ENCODE measurements around the gene ANGPTL2. TPM values are rescaled to one million over a fixed set of nuclear protein-coding genes. Genes with fewer than 3 reads are reported as not detected.

Gene ANGPTL2
- total RNA-seq, 1 donor from 2014 or later = 4.9 TPM

DNA sequence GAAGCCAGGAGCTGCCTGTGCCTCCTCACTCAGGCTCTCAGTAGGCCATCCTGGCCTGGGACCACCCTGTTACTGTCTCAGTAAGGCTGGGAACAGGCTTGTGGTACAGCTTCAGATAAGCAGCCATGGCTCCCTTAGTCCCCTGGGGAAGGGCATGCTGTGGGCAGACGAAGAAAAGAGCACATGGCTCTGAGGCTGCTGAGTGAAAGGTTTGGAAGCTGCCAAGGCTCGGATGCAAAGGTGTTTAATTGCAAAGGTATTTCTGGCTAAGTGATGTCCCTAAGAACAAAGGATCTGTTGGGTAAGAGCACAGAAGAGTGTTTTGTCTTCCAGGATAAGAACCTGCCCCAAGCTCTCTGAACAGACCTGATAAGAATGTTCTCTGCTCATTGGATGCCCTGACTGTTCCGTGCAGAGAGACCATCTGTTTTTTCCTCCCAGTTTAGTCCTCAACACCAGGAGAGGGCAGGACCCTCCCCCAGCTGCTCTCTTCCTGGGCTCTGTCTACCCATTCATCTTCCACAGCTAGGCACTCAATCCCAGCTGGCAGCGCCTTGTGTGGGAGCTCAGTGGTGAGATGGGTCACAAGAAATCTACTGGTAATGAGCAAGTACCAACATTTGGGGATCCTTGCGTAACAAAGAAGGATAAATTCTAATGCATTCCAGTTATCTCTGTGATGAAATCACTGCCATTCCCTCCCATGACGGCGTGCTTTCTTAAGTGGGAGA lies 17.7 kb downstream of the ANGPTL2 start:
- DNase-seq (ENCODE audit: low read depth) = no peak
- no peaks in the 10 kb centered on the region for H3K27me3 ChIP-seq (ENCODE audit: control insufficient read depth, insufficient read depth, low read length)
- TF ChIP-seq, protein P1, sequence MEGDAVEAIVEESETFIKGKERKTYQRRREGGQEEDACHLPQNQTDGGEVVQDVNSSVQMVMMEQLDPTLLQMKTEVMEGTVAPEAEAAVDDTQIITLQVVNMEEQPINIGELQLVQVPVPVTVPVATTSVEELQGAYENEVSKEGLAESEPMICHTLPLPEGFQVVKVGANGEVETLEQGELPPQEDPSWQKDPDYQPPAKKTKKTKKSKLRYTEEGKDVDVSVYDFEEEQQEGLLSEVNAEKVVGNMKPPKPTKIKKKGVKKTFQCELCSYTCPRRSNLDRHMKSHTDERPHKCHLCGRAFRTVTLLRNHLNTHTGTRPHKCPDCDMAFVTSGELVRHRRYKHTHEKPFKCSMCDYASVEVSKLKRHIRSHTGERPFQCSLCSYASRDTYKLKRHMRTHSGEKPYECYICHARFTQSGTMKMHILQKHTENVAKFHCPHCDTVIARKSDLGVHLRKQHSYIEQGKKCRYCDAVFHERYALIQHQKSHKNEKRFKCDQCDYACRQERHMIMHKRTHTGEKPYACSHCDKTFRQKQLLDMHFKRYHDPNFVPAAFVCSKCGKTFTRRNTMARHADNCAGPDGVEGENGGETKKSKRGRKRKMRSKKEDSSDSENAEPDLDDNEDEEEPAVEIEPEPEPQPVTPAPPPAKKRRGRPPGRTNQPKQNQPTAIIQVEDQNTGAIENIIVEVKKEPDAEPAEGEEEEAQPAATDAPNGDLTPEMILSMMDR (IDR thresholded peaks at IDR 0.05; ENCODE audit: insufficient read depth, low read length, poor library complexity, severe bottlenecking) = no peak
- H3K36me3 ChIP-seq (ENCODE audit: control insufficient read depth, insufficient read depth, low read length) = peaks cover 2% of the 10 kb centered on the region
- no peak overlapping the region for H3K4me3 ChIP-seq (ENCODE audit: low read depth, low read length)

- TF ChIP-seq, protein P1 (IDR thresholded peaks at IDR 0.05; ENCODE audit: insufficient read depth, low read length, poor library complexity, severe bottlenecking) = no peak
- Histone ChIP-seq H3K4me3 (ENCODE audit: low read depth, low read length) (no peak overlapping the region), H3K36me3 (ENCODE audit: control insufficient read depth, insufficient read depth, low read length) (peaks cover 2% of the 10 kb centered on the region), H3K27me3 (ENCODE audit: control insufficient read depth, insufficient read depth, low read length) (no peaks in the 10 kb centered on the region)
- DNase-seq (ENCODE audit: low read depth) = no peak
Observed at GRCh38 chr9:127102788-127103187, 19.6 kb downstream of the ANGPTL2 start.

DNA sequence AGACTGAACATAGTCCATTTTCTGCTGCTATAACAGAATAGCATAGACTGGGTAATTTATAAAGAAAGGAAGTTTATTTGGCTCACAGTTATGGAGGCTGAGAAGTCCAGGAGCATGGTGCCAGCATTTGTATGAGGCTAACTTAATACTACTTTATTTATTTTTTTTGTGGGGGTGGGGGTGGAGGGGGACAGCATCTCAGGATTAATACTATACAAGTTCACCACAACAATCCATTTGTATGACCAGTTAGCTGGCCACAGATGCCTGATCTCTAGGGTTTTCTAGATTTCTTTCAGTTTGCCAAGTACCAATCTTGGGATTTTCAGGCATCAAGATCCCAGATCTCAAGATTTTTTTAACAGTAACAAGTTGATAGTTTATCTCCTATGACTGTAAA lies 20.3 kb downstream of the ANGPTL2 start:
- no peaks in the 10 kb centered on the region for H3K27me3 ChIP-seq (ENCODE audit: control insufficient read depth, insufficient read depth, low read length)
- H3K4me3 ChIP-seq (ENCODE audit: low read depth, low read length) = no peak overlapping the region
- TF ChIP-seq, protein P1 (IDR thresholded peaks at IDR 0.05; ENCODE audit: insufficient read depth, low read length, poor library complexity, severe bottlenecking) = no peak
- no peaks in the 10 kb centered on the region for H3K36me3 ChIP-seq (ENCODE audit: control insufficient read depth, insufficient read depth, low read length)
- no peak for DNase-seq (ENCODE audit: low read depth)

DNA sequence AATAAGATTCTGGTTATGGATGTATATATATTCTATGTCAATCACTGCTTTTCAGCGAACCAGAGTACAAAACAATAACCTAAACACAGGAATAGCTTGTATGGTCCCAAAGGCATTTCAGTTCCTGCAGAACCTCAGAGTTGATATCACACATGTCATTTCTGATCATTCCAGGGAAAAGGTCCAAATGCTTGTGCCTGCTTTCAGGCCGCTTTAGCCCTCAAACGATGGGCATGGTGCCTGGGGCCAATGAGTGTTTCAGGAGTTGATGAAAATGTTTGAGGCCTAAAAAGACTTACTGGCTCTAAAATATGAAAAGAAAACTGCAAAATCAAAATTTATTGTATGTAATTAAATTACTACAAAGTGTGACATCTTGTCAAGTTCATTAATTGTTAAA lies 22.8 kb downstream of the ANGPTL2 start:
- TF ChIP-seq, protein P1 (IDR thresholded peaks at IDR 0.05; ENCODE audit: insufficient read depth, low read length, poor library complexity, severe bottlenecking) = no peak
- H3K27me3 ChIP-seq (ENCODE audit: control insufficient read depth, insufficient read depth, low read length) = no peaks in the 10 kb centered on the region
- DNase-seq (ENCODE audit: low read depth) = no peak
- H3K36me3 ChIP-seq (ENCODE audit: control insufficient read depth, insufficient read depth, low read length) = no peaks in the 10 kb centered on the region
- no peak overlapping the region for H3K4me3 ChIP-seq (ENCODE audit: low read depth, low read length)

GRCh38 chr9:127098916-127099553 lies 23.4 kb downstream of the ANGPTL2 start:
- Histone ChIP-seq H3K36me3 (ENCODE audit: control insufficient read depth, insufficient read depth, low read length) (no peaks in the 10 kb centered on the region), H3K4me3 (ENCODE audit: low read depth, low read length) (no peak overlapping the region), H3K27me3 (ENCODE audit: control insufficient read depth, insufficient read depth, low read length) (no peaks in the 10 kb centered on the region)
- TF ChIP-seq, protein P1 (IDR thresholded peaks at IDR 0.05; ENCODE audit: insufficient read depth, low read length, poor library complexity, severe bottlenecking) = no peak
- DNase-seq (ENCODE audit: low read depth) = no peak
